Tibial artery (tissue), 4 donors: ENCODE results near the gene CPNE7.

ENCODE experiments used
- DNase-seq, 2 donors: peaks; one replicate each; pipeline ENCODE4 v3.0.0-alpha.2; 2019
- H3K27ac ChIP-seq, 2 donors: fragments of 200-600 bp; sonication (generic) in 1 of 2; 1 replicate in 1 of 2; 2 replicates in 1 of 2; pipeline ENCODE4 v1.5.1; 2018 to 2019; ENCODE audit warnings: mild to moderate bottlenecking in 1 of 2
- H3K27me3 ChIP-seq, 2 donors: fragments of 200-600 bp; sonication (generic) in 1 of 2; one replicate each; pipeline versions ENCODE4 v1.5.1 to v1.6.0; 2016 to 2019
- H3K36me3 ChIP-seq, 3 donors: fragments of 200-600 bp; sonication (generic) in 2 of 3; one replicate each; pipeline ENCODE4 v1.5.1; 2016 to 2019; ENCODE audit warnings: mild to moderate bottlenecking in 2 of 3
- H3K4me1 ChIP-seq, 4 donors: fragments of 200-600 bp; sonication (generic) in 2 of 4; 1 replicate in 3 of 4; 2 replicates in 1 of 4; pipeline ENCODE4 v1.5.1; 2016 to 2019
- H3K4me3 ChIP-seq, 2 donors: fragments of 200-600 bp; sonication (generic) in 1 of 2; 1 replicate in 1 of 2; 2 replicates in 1 of 2; pipeline ENCODE4 v1.5.1; 2018 to 2019; ENCODE audit warnings: mild to moderate bottlenecking in 2 of 2
- H3K9me3 ChIP-seq, 3 donors: fragments of 200-600 bp; sonication (generic) in 1 of 3; one replicate each; pipeline ENCODE4 v1.5.1; 2016 to 2019
- intact Hi-C: fragments of 100-400 bp; cut with DNase I; formaldehyde crosslinking; loops from one replicate; pipeline ENCODE4 v1.15.0; 2023; ENCODE audit warnings: low total_unique reads
- TF ChIP-seq, protein P1 (sequence below), 2 experiments: fragments of 200-600 bp in 1 of 2; fragments of 450-650 bp in 1 of 2; IDR thresholded peaks; one replicate each; pipeline ENCODE4 v1.5.1; 2017 to 2019; ENCODE audit warnings: antibody characterized with exemption in 2 of 2, mild to moderate bottlenecking in 1 of 2, moderate library complexity in 1 of 2

CPNE7 gene

DNA sequence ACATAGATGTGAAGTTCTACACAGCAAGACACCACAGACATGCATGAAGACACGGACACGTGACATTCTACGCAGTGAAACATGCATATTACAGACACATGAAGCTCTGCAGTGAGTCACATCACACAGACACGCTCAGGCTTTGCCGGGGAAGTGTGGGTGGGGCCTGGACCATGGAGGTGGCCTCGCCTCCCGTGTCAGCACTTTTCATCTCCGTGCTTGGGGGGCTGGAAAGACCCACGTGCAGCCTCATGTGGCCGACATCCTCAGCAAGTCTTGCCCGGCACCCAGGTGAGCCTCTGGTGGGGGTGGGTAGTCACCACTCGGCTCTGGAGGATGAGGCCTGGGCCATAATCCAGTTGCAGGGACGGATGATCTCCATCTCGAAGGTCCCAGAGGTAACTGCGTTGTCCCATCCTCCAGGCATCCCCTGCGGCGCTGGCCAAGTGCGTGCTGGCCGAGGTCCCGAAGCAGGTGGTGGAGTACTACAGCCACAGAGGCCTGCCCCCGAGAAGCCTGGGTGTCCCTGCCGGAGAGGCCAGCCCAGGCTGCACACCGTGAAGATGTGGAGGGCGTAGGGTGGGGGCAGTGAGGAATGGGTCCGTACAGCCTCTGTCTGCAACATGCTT is 20.6 kb downstream of the CPNE7 start:
- intact Hi-C loops = no loop called here

GRCh38 chr16:89596957-89597649 is 21.5 kb downstream of the CPNE7 start:
- peaks cover 0 to 4% of the 10 kb centered on the region in 2 donors for H3K27me3 ChIP-seq
- intact Hi-C loops = no loop called here
- H3K9me3 ChIP-seq = no peaks in the 10 kb centered on the region
- no peak for DNase-seq
- no peak overlapping the region for H3K27ac ChIP-seq
- TF ChIP-seq, protein P1, sequence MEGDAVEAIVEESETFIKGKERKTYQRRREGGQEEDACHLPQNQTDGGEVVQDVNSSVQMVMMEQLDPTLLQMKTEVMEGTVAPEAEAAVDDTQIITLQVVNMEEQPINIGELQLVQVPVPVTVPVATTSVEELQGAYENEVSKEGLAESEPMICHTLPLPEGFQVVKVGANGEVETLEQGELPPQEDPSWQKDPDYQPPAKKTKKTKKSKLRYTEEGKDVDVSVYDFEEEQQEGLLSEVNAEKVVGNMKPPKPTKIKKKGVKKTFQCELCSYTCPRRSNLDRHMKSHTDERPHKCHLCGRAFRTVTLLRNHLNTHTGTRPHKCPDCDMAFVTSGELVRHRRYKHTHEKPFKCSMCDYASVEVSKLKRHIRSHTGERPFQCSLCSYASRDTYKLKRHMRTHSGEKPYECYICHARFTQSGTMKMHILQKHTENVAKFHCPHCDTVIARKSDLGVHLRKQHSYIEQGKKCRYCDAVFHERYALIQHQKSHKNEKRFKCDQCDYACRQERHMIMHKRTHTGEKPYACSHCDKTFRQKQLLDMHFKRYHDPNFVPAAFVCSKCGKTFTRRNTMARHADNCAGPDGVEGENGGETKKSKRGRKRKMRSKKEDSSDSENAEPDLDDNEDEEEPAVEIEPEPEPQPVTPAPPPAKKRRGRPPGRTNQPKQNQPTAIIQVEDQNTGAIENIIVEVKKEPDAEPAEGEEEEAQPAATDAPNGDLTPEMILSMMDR (IDR thresholded peaks at IDR 0.05) = no peak
- no peak overlapping the region for H3K4me3 ChIP-seq
- peaks cover 0 to 2% (median under 1%) of the 10 kb centered on the region in 4 donors for H3K4me1 ChIP-seq
- H3K36me3 ChIP-seq = no peaks in the 10 kb centered on the region

More for the DNA sequence above, 20.6 kb downstream of the CPNE7 start:
- H3K27ac ChIP-seq = no peak overlapping the region
- H3K9me3 ChIP-seq = no peaks in the 10 kb centered on the region
- no peak overlapping the region for H3K4me3 ChIP-seq
- no peak for DNase-seq
- H3K36me3 ChIP-seq = no peaks in the 10 kb centered on the region
- H3K4me1 ChIP-seq = no peaks in the 10 kb centered on the region
- H3K27me3 ChIP-seq = no peaks in the 10 kb centered on the region
- TF ChIP-seq, protein P1 (IDR thresholded peaks at IDR 0.05) = no peak

GRCh38 chr16:89598199-89598598 is 22.6 kb downstream of the CPNE7 start:
- no peak for DNase-seq
- H3K27ac ChIP-seq = no peak overlapping the region
- H3K27me3 ChIP-seq = peaks cover 0 to 15% of the 10 kb centered on the region in 2 donors
- intact Hi-C loops = no loop called here
- no peaks in the 10 kb centered on the region for H3K36me3 ChIP-seq
- peaks cover 0 to 11% (median 7%) of the 10 kb centered on the region in 4 donors for H3K4me1 ChIP-seq
- no peak overlapping the region for H3K4me3 ChIP-seq
- TF ChIP-seq, protein P1 (IDR thresholded peaks at IDR 0.05) = no peak
- no peaks in the 10 kb centered on the region for H3K9me3 ChIP-seq

DNA sequence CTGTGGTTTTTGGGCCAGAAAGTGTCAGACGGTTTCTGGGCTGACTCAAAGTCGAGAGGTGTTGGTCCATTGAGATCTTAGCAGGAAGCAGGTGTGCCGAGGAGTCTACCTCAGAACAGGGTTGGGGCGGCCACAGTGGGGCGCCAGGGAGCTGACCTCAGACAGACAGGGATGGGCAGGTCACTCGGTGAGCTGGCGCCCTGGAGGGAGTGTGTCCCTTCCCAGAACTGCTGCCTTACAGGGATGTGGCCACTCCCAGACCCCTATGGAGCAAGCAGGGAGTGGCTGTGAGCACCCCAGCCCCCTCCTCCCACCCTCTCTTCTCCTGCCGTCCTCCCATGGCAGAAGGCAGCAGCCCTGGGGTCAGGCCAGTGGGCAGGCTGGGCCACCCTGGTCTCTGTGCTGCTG is 23.9 kb downstream of the CPNE7 start:
- H3K36me3 ChIP-seq = no peaks in the 10 kb centered on the region
- intact Hi-C loops = no loop called here
- TF ChIP-seq, protein P1 (IDR thresholded peaks at IDR 0.05) = no peak
- H3K27me3 ChIP-seq = peaks cover 0 to 18% of the 10 kb centered on the region in 2 donors
- H3K4me3 ChIP-seq = no peak overlapping the region
- DNase-seq = no peak
- H3K27ac ChIP-seq = no peak overlapping the region
- no peaks in the 10 kb centered on the region for H3K9me3 ChIP-seq
- H3K4me1 ChIP-seq = peaks cover 0 to 11% (median 7%) of the 10 kb centered on the region in 4 donors

DNA sequence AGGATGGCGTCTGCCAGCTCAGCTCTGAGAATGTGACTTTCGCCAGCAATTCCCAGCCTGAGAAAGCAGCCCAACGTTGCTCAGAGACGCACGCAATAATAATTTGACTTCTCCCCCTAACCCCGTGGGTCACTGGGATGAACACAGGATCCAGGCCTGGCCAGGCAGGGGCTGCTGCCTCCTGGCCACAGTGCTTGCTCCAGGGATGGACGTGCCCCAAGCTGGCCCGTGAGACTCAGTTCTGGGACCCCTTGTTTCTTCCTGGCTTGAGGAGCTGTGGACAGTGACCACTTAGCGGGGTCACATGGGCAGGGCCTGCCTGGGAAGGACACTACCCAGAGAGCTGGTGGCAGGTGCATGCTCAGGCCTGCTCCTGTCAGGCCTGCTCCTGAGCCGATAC is 24.3 kb downstream of the CPNE7 start:
- Histone ChIP-seq H3K36me3 (no peaks in the 10 kb centered on the region), H3K27ac (no peak overlapping the region), H3K27me3 (peaks cover 0 to 23% of the 10 kb centered on the region in 2 donors), H3K9me3 (no peaks in the 10 kb centered on the region), H3K4me1 (peaks cover 0 to 11% (median 7%) of the 10 kb centered on the region in 4 donors), H3K4me3 (no peak overlapping the region)
- DNase-seq = no peak
- intact Hi-C loops = no loop called here
- TF ChIP-seq, protein P1 (IDR thresholded peaks at IDR 0.05) = no peak
